ENCODE results near the gene SLAMF9. TPM values are rescaled to one million over a fixed set of nuclear protein-coding genes. Genes with fewer than 3 reads are reported as not detected.
"Not testable (repeated sequence)": the region's sequence is repeated elsewhere in the genome, so short reads cannot be mapped to it uniquely, and the experiment has no call there.

The SLAMF9 gene
- total RNA-seq, 1 donor from 2014 or later, result not detected

DNA sequence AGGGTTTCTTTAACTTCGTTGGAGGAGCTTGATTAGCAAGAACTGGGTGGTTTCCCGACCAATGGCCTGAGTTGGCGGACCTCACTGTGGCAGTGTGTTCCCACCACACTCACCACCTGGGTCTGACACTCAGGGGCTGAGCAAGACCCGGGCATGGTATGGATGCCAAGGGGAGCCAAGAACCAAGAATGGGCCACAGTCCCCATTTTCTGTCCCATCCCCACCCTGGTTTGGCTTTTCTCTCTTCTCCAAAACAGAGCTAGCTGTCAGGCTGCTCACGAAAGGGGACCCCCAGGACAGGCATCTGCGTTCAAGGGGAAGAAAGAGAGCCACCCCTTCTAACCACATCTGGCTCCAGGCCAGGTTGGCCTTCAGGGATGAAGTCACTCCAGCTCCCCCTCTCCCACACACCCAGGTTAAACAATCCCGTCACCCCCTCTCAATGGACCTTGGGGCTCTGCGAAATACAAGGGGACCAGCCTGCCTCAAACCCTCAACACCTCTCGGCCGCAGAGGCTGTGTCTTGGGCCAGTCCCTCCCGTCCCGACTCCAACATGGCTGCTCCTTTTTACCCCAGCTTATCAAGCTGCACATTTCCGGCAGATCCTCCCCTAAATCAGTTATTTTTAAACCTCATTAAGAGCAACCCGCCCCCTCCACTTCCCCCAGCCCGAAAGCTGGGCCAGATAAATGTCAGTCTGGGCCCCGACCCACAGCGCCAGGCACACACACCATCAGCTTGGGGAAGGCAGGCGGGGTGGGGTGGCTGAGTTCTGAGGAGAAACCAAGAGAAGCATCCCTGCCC is 32.1 kb downstream of the SLAMF9 start:
- no peak for DNase-seq (ENCODE audit: low read depth in 2 of 2)

DNA sequence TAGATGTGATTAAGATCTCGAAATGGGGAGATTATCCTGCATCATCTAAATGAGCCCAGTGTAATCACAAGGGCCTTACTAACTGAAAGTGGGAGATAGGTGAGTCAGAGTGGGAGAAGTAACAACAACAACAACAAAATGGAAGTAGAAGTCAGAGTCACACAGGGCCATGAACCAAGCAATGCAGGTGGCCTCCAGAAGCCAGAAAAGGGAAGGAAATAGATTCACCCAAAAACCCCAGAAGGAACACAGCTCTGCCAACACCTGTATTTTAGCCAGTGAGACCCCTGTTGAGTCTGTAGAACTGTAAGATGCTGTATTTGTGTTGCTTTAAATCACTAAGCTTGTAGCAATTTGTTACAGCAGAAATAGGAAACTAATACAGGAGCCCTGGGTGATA is 32.8 kb downstream of the SLAMF9 start:
- DNase-seq (ENCODE audit: low read depth in 2 of 2), result peak in 1 of 2 donors; percentile 41

DNA sequence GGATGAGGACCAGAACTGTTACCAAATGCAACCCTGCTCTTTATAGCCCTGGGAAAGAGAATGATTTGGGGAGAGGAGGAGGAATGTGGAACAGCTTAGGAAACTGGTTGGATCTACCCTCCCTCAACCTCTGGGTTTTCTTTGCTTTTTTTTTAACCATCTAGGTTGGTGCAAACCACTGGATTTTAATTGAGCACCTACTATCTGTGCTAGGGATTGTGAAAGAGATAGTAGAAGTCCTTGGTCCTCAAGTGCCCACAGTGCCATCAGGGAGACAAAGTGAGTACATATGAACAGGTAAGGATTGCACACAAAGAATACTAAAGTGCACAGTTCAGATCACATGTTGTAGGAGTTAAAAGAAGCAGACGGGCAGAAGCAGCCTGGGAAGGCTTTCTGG is 33.4 kb downstream of the SLAMF9 start:
- DNase-seq (ENCODE audit: low read depth in 2 of 2), result no peak

DNA sequence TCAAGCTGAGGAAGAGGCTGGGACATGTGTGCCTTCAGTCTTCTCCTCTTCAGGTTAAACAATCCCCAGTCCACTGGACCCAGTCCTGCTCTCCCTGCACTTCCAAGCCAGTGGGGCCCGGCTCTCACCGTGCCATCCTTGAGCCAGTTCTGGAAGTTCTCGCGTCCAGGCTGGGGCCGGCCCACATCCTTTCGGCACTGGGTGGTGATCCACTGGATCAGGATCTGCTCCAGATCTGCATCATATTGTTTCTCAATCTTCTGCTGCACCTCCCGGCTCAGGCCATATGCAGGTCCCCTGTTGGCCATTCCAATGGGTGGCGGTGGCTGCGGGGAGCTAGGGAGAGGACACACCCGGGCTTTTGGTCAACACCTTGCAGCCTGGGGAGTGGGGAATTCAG is 33.8 kb downstream of the SLAMF9 start:
- no peak for DNase-seq (ENCODE audit: low read depth in 2 of 2)

DNA sequence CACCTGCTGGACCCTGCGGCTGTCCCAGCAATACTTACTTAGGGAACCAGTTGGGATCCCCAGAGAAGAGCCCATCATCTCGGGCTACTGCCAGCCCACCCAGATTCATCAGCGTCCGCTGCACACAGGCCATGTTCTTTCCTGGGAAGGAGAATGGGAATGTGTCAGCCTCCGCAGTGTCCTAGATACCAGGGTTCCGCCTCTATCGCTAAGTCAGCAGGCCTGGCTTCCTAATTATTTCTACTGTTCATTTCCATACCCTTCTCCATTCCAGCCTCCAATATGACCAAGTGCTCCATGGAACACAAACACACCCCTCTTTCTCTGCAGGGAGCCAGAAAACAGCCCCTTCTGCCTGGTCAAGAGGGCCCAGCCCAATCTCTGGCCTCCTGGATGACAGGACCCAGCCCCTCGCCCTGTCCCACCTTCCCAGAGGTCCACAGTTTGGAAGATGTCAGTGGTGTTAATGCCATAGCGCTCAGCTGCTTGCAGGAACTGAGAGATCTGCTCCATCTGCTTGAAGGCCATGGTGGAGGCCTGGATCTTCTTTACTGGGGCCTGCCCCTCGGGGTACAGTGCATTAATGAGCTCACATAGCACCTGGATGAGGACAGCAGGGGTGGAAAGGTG is 34.7 kb downstream of the SLAMF9 start:
- DNase-seq (ENCODE audit: low read depth in 2 of 2), result no peak

DNA sequence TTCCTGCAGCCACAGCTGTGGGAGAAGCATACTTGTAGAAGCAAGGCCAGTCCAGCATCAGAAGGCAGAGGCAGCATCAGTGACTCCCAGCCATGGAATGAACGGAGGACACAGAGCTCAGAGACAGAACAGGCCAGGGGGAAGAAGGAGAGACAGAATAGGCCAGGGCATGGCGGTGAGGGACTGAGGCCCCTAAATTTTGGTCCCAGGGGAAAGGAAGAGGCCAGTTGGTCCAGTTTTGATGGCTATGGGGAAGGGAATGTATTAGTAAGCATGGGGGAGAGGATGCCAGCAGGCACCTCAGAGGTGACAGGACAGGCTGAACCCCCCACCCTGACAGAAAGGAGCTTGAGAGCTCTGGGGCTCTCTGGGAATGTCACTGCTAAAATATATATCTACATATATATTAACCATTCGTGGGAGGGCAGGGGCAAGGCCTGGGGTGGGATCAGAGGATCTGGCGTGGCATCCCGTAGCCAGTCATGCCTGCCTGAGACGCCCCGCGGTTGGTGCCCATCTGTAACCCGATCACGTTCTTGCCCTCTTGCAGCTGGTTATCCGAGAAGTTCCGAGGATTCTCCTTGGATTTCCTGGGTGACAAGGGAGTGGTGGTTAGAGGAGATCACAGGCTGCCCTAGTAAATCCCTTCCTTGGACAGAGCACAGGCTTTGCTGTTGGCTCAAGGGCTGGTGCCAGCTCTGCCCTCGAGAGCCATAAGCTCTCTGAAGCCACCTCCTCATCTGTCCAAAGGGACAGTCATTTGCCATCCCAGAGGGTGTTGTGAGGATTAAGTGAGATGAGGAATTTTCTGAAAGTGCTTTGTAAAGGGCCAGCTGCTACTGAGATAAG is 35.5 kb downstream of the SLAMF9 start:
- DNase-seq (ENCODE audit: low read depth in 2 of 2), result no peak

DNA sequence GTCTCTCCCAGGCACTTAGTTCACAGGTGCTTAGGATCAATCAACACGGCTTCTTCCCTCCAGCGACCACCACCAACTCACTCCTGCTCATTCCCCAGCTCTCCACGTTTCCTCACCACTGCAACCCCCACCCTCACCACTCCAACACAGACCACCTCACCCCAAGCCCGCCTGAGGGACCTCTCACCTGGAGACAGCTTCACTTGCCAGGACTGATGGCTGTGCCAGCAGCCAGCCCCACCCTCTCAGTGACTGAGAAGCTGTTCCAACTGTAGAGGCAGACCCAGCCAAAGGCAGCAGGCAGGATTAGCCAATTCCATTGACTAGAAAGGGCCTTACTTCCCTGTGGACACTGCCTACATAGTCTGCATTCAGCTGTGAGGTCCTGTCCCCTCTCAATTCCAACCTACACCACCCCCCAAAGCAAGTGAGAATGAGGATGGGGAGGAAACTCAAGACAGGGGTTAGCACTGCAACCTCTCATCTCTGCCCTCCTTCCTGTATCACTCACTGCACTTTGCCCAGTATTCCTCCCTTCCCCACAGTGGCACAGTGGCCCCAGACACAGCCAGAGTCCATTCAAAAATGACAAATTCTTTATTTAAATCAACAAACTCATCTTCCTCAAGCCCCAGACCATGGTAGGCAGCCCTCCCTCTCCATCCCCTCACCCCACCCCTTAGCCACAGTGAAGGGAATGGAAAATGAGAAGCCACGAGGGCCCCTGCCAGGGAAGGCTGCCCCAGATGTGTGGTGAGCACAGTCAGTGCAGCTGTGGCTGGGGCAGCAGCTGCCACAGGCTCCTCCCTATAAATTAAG is 36.3 kb downstream of the SLAMF9 start:
- DNase-seq (ENCODE audit: low read depth in 2 of 2), result no peak

DNA sequence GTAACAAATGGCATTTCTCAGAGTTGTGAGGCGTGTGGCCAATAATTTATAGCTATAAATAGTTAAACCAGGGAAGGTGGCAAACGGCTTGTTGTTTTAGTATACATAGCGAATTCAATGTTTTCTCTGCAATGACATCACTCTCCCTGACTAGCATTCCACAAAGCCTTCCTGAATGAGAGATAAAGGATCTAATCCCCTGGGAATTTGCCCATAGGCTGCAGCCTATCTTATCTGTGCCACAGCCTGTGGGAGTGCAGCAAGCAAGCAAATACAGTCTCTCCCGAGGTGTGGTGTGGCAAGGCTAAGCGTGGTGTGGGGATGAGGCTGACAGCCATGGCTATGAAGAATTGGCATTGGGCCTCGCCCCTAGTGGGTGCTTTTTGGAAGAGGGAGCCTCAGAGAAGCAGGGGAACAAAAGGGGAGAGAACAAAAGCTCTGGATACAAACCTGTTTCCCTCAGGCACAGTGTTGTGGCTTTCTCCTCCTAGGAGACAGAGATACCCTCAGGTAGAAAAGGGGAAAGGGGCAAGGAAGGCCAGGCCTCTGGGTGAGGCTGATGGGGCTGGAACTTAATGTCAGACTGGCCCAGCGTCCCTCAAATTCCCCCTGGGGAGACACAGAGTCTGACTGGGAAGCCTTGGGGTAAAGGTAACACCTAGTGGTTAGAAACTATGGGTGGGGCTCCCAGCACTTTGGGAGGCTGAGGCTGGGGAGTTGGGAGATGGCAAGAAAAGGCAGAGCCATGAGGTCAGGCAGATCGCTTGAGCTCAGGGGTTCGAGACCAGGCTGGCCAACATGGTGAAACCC is 37.6 kb downstream of the SLAMF9 start:
- DNase-seq (ENCODE audit: low read depth in 2 of 2), result peak in 1 of 2 donors; percentile 83

DNA sequence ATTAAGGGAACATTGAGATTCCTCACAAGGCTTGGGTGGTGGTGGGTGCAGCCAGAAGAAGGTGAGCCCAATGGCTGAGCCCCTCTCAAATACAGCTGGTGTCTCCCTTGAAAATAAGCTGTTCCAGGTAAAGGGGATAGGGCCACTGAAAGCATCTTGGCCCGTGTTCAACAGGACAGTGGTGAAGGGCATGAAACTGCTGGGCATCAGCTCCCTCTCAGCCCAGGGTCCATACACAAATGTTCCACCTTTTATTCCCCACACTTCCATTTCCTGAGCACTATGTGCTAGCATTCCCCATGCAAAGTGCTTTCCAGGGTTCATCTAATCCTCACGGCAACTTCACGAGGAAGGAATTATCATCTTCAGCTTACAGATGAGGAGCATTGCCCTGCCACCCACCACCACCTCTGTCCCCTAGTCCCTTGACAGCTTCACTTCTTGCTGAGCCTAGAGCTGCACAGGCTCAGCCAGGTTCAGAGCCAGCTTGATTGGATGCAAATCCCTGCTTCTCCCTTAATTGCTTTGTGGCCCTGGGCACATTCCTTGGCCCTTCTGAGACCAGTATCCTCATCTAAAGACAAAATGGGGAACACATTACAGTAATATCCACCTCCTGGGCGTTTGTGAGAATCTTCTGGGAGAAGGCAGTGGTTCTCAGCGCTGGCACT is 38.3 kb downstream of the SLAMF9 start:
- no peak for DNase-seq (ENCODE audit: low read depth in 2 of 2)

DNA sequence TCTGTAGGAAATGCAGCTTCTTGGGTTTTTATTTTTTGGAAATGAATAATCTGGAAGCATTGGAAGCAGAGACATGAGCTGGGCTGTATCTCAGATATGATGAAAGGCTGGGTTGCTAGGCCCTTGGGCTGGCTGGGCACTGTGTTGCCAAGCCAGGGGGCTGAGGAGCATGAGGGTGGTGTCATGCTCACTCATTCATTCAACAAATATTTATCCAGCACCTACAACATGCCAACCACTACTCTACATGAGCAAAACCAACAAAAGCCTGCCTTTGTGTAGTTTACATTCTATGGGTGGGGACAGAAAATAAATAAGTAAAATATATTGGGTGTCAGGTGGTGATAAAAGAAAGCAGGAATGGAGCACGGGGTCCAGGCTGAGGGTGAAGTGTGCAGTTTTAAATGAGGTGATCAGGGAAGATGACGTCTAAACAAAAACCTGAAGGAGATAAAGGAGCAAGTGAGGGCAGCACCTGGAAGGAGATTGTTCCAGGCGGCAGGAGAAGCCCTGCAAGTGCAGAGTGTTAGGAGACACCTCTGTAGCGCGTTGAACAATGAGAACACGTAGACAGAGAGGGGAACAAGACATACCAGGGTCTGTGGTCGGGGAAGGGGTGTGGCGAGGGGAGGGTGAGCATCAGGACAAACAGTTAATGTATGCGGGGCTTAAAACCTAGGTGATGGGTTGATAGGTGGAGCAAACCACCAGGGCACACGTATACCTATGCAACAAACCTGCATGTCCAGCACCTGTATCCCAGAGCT is 39.6 kb downstream of the SLAMF9 start:
- no peak for DNase-seq (ENCODE audit: low read depth in 2 of 2)

DNA sequence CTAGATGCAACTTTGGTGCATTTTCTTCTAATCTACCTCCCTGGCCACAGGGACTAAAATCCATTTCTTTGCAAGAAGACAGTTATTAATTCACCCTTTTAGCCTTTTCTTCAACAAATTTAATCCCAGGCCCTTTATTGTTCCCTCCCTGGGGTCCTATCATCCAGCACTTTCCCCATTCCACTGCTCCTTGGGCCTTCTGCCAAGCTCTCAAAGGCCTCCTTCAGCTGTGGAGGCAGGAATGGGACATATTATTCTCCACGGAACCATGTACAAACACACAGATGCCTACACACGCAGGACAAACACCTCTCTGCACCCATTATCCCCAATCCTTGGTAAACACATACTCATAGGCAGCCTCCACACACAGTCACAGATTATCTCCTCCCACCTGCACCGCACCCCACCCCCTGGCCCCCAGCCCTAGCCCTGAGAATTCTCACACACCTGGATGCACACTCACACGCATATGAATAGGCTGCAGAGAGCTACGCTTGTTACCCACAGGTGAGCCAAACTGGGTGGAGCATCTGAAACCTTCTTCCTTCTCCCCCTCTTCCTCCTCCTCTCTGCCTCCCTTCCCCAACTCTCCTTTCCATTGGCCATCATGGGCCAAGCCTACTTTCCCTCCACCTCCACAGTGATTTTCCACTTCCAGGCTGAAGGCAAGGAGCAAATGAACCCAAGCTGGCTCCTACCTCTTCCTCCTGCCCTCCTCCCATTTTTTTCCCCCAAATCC is 40.4 kb downstream of the SLAMF9 start:
- no peak for DNase-seq (ENCODE audit: low read depth in 2 of 2)

DNA sequence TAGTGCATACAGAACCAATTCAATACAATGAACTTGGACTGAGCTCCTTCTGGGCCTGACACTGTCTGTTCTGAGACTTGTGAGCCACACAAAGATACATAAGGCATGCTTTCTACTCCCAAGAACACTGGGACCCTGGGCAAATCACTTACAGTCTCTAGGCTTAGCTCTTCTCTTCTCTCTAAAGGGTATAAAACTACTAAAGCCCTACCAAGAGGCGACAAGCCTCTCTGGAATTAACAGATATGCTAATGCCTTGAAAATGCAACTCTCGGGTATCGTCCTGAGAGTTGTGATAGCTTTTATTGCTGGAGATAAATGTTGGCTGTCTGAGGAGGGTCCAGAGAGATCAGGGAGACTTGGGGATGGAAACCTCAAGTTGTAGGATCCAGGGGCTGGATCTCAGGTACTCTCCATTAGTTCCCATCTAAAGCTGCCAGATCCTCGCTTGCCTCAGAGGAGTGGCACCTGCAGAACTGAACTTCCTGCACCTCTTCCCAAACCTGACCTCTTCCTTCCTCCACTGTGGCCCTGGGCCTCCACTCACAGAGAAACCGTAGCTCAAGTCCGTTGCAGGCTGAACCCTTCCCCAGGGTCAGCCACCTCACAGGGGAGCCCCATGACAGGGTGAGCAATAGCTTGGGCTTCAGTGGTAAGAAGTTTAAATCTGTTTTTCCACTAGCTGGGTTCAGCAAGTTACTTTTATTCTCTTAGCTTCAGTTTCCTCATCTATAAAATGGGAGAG is 42.5 kb downstream of the SLAMF9 start:
- no peak for DNase-seq (ENCODE audit: low read depth in 2 of 2)

DNA sequence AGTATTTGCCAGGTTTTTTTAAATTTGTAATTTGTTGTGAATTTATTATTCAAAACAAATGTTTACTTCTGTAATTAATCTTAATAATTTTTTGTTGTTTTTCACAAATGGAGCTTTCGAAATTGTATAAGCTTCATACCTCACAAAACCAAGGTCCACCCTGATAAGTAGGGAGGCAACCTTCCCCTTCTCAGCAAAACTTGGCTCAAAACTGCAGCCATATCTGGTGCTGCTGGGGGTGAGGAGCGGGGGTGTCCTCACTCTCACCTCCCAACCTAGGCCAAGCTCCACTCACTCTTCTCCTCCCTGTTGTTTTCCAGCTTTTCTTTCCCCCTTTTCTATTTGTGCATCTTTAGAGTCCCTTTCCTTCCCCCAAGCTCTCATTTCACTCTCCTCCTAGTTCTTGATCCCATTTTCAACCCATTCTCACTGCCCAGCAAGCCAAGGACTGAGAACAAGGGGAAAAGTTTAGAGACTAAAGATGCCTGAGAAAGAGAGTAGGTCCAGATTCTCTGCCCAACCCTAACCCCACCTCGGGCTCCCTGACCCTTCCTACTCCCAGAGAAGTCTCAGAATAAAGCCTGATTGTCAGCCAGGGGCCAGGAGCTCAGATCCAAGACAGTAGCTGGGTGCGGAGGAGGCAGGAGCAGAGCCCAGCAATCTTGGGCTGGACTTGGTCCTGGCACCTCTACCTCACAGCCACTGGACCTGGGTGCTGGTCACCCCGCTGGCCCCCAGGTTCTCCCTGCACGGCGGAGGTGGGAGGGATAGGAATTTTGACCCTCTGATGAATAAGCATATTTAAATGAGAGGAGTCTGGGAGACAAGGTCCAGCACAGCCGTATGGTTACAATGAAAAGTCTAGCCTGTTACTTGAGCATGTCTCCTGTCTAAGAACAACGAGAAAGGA is 45.8 kb downstream of the SLAMF9 start:
- no peak for DNase-seq (ENCODE audit: low read depth in 2 of 2)

DNA sequence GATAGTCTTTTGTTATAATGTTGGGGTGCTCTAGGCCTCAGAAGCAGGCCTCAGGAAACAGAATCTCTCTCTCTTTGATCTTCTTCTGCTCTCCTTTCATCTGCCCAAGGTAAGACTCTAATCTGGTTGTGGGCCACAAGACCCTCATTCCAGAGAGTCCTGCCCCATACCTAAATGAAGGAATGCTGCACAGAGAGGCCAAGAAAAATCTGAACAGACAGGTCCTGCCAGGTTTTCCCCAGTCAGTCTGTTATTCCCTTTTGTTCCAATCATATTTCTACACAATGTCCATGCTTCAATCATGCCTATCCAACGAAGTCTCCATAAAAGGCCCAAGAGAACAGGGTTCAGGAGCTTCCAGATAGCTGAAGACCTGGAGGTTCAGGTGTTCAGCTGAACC is 47.1 kb downstream of the SLAMF9 start:
- DNase-seq (ENCODE audit: low read depth in 2 of 2), result no peak

DNA sequence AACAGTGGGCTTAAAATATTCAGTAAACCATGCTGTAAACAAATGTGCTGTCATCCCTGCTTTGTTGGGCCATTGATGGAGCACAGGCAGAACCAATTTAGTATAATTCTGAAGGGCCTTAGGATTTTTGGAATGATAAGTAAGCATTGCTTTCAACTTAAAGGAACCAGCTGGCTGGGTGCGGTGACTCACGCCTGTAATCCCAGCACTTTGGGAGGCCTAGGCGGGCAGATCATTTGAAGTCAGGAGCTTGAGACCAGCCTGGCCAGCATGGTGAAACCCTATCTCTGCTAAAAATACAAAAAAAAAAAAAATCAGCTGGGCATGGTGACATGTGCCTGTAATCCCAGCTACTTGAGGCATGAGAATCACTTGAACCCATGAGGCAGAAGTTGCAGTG is 50.0 kb downstream of the SLAMF9 start:
- not testable (repeated sequence) for DNase-seq (ENCODE audit: low read depth in 2 of 2)

DNA sequence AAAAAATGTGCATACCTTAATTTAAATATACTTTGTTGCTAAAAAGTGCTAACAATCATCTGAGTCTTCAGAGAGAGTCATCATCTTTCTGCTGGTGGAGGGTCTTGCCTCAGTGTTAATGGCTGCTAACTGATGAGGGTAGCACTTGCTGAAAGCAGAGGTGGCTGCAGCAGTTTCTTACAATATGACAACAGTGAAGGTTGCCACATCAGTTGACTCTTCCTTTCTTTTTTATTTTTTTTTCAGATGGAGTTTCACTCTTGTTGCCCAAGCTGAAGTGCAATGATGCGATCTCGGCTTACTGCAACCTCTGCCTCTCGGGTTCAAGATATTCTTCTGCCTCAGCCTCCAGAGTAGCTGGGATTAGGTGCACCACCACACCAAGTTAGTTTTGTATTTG is 51.5 kb downstream of the SLAMF9 start:
- no peak for DNase-seq (ENCODE audit: low read depth in 2 of 2)

Data from dermis microvascular lymphatic vessel endothelial cell (primary cell).